Measurements from ENCODE around the gene GPAT2. TPM values are rescaled to one million over a fixed set of nuclear protein-coding genes. Genes with fewer than 3 reads are reported as not detected.
"Not testable (repeated sequence)": the region's sequence is repeated elsewhere in the genome, so short reads cannot be mapped to it uniquely, and the experiment has no call there.

GPAT2 gene
- 18.0 and 19.1 TPM in 2 replicates for total RNA-seq

- not testable (repeated sequence) for H3K4me1 Mint-ChIP-seq (ENCODE audit: low read depth)
Measured at GRCh38 chr2:96034792-96035191, at the start of gene GPAT2. Gene GPAT2 (minus strand): TSS chr2:96034916. CDS start chr2:96032359, 2,557 bp downstream.

GRCh38 chr2:96083989-96084857 lies 49.5 kb upstream of the GPAT2 start:
- Mint-ChIP-seq H3K9me3 (no peaks in the 10 kb centered on the region), H3K27ac (no peak overlapping the region), H3K4me1 (ENCODE audit: low read depth) (peaks cover 5% of the 10 kb centered on the region), H3K27me3 (ENCODE audit: low read depth) (peaks cover 6% of the 10 kb centered on the region), H3K4me3 (ENCODE audit: low read depth) (no peak overlapping the region), H3K36me3 (ENCODE audit: low read depth) (no peaks in the 10 kb centered on the region)
- DNase-seq (ENCODE audit: low spot score): no peak
- intact Hi-C loops (cut with micrococcal nuclease): no loop called here

More at GRCh38 chr2:96034792-96035191, at the start of gene GPAT2:
- DNase-seq (ENCODE audit: low spot score); H3K9me3 Mint-ChIP-seq; H3K27ac Mint-ChIP-seq; intact Hi-C loops (cut with micrococcal nuclease); H3K36me3 Mint-ChIP-seq (ENCODE audit: low read depth); H3K27me3 Mint-ChIP-seq (ENCODE audit: low read depth); H3K4me3 Mint-ChIP-seq (ENCODE audit: low read depth): not testable (repeated sequence)

GRCh38 chr2:96083064-96083939 lies 48.6 kb upstream of the GPAT2 start:
- intact Hi-C loops (cut with micrococcal nuclease): no loop called here
- Mint-ChIP-seq H3K36me3 (ENCODE audit: low read depth) (no peaks in the 10 kb centered on the region), H3K27ac (no peak overlapping the region), H3K4me1 (ENCODE audit: low read depth) (peaks cover 5% of the 10 kb centered on the region), H3K9me3 (no peaks in the 10 kb centered on the region), H3K4me3 (ENCODE audit: low read depth) (no peak overlapping the region), H3K27me3 (ENCODE audit: low read depth) (peaks cover 10% of the 10 kb centered on the region)
- DNase-seq (ENCODE audit: low spot score): no peak

GRCh38 chr2:96082211-96083063 lies 47.7 kb upstream of the GPAT2 start:
- intact Hi-C loops (cut with micrococcal nuclease): no loop called here
- Mint-ChIP-seq H3K9me3 (no peaks in the 10 kb centered on the region), H3K36me3 (ENCODE audit: low read depth) (no peaks in the 10 kb centered on the region), H3K27ac (no peak overlapping the region), H3K4me3 (ENCODE audit: low read depth) (no peak overlapping the region), H3K4me1 (ENCODE audit: low read depth) (peaks cover 4% of the 10 kb centered on the region), H3K27me3 (ENCODE audit: low read depth) (peaks cover 15% of the 10 kb centered on the region)
- no peak for DNase-seq (ENCODE audit: low spot score)

- peaks cover 18% of the 10 kb centered on the region for H3K27me3 Mint-ChIP-seq (ENCODE audit: low read depth)
Measured at GRCh38 chr2:96081042-96081441, 46.3 kb upstream of the GPAT2 start.

GRCh38 chr2:96075199-96075771 lies 40.6 kb upstream of the GPAT2 start:
- Mint-ChIP-seq H3K27me3 (ENCODE audit: low read depth) (peaks cover 24% of the 10 kb centered on the region), H3K9me3 (no peaks in the 10 kb centered on the region), H3K4me1 (ENCODE audit: low read depth) (no peaks in the 10 kb centered on the region), H3K4me3 (ENCODE audit: low read depth) (no peak overlapping the region), H3K27ac (no peak overlapping the region), H3K36me3 (ENCODE audit: low read depth) (no peaks in the 10 kb centered on the region)
- intact Hi-C loops (cut with micrococcal nuclease): no loop called here
- no peak for DNase-seq (ENCODE audit: low spot score)

More at GRCh38 chr2:96081042-96081441, 46.3 kb upstream of the GPAT2 start:
- Mint-ChIP-seq H3K4me3 (ENCODE audit: low read depth) (no peak overlapping the region), H3K27ac (no peak overlapping the region), H3K9me3 (no peaks in the 10 kb centered on the region), H3K4me1 (ENCODE audit: low read depth) (no peaks in the 10 kb centered on the region), H3K36me3 (ENCODE audit: low read depth) (no peaks in the 10 kb centered on the region)
- intact Hi-C loops (cut with micrococcal nuclease): no loop called here
- no peak for DNase-seq (ENCODE audit: low spot score)

- intact Hi-C loops (cut with micrococcal nuclease): no loop called here
- no peaks in the 10 kb centered on the region for H3K9me3 Mint-ChIP-seq
- H3K4me3 Mint-ChIP-seq (ENCODE audit: low read depth): no peak overlapping the region
- peaks cover 18% of the 10 kb centered on the region for H3K27me3 Mint-ChIP-seq (ENCODE audit: low read depth)
- no peaks in the 10 kb centered on the region for H3K36me3 Mint-ChIP-seq (ENCODE audit: low read depth)
- no peaks in the 10 kb centered on the region for H3K4me1 Mint-ChIP-seq (ENCODE audit: low read depth)
- no peak overlapping the region for H3K27ac Mint-ChIP-seq
- no peak for DNase-seq (ENCODE audit: low spot score)
Measured at GRCh38 chr2:96074156-96074555, 39.4 kb upstream of the GPAT2 start.

GRCh38 chr2:96073170-96073775 lies 38.6 kb upstream of the GPAT2 start:
- H3K27ac Mint-ChIP-seq: no peak overlapping the region
- H3K27me3 Mint-ChIP-seq (ENCODE audit: low read depth): peaks cover 14% of the 10 kb centered on the region
- H3K4me3 Mint-ChIP-seq (ENCODE audit: low read depth): no peak overlapping the region
- intact Hi-C loops (cut with micrococcal nuclease): no loop called here
- DNase-seq (ENCODE audit: low spot score): no peak
- no peaks in the 10 kb centered on the region for H3K4me1 Mint-ChIP-seq (ENCODE audit: low read depth)
- no peaks in the 10 kb centered on the region for H3K9me3 Mint-ChIP-seq
- no peaks in the 10 kb centered on the region for H3K36me3 Mint-ChIP-seq (ENCODE audit: low read depth)

- Mint-ChIP-seq H3K27me3 (ENCODE audit: low read depth) (peaks cover 11% of the 10 kb centered on the region), H3K4me1 (ENCODE audit: low read depth) (no peaks in the 10 kb centered on the region), H3K27ac (no peak overlapping the region), H3K4me3 (ENCODE audit: low read depth) (no peak overlapping the region), H3K36me3 (ENCODE audit: low read depth) (no peaks in the 10 kb centered on the region), H3K9me3 (no peaks in the 10 kb centered on the region)
- intact Hi-C loops (cut with micrococcal nuclease): no loop called here
- DNase-seq (ENCODE audit: low spot score): no peak
Measured at GRCh38 chr2:96072746-96073145, 38.0 kb upstream of the GPAT2 start.

- H3K27ac Mint-ChIP-seq; H3K4me1 Mint-ChIP-seq (ENCODE audit: low read depth); DNase-seq (ENCODE audit: low spot score); H3K36me3 Mint-ChIP-seq (ENCODE audit: low read depth); H3K27me3 Mint-ChIP-seq (ENCODE audit: low read depth); intact Hi-C loops (cut with micrococcal nuclease); H3K9me3 Mint-ChIP-seq; H3K4me3 Mint-ChIP-seq (ENCODE audit: low read depth): not testable (repeated sequence)
Measured at GRCh38 chr2:96071977-96072491, 37.3 kb upstream of the GPAT2 start.

GRCh38 chr2:96071087-96071976 lies 36.6 kb upstream of the GPAT2 start:
- H3K27ac Mint-ChIP-seq; H3K27me3 Mint-ChIP-seq (ENCODE audit: low read depth); H3K4me3 Mint-ChIP-seq (ENCODE audit: low read depth); H3K36me3 Mint-ChIP-seq (ENCODE audit: low read depth); H3K4me1 Mint-ChIP-seq (ENCODE audit: low read depth); DNase-seq (ENCODE audit: low spot score); intact Hi-C loops (cut with micrococcal nuclease); H3K9me3 Mint-ChIP-seq: not testable (repeated sequence)
